ENCODE results near the gene CRISPLD2.
"Not testable (repeated sequence)": the region's sequence is repeated elsewhere in the genome, so short reads cannot be mapped to it uniquely, and the experiment has no call there.

The CRISPLD2 gene

GRCh38 chr16:84841787-84842300 is 22.1 kb downstream of the CRISPLD2 start:
- peak; percentile 11 for DNase-seq

GRCh38 chr16:84842516-84843148 is 22.8 kb downstream of the CRISPLD2 start:
- no peak for DNase-seq

- DNase-seq = no peak
These were observed 23.6 kb downstream of the CRISPLD2 start for GRCh38 chr16:84843149-84844048.

GRCh38 chr16:84844049-84844350 is 24.2 kb downstream of the CRISPLD2 start:
- no peak for DNase-seq

- no peak for DNase-seq
These were observed 25.0 kb downstream of the CRISPLD2 start for GRCh38 chr16:84844559-84845495.

- DNase-seq = no peak
These were observed 25.8 kb downstream of the CRISPLD2 start for GRCh38 chr16:84845496-84846002.

- DNase-seq = no peak
These were observed 28.0 kb downstream of the CRISPLD2 start for GRCh38 chr16:84847564-84848355.

- no peak for DNase-seq
These were observed 29.3 kb downstream of the CRISPLD2 start for GRCh38 chr16:84848986-84849634.

- DNase-seq = no peak
These were observed 30.0 kb downstream of the CRISPLD2 start for GRCh38 chr16:84849751-84850150.

GRCh38 chr16:84850714-84851113 is 30.9 kb downstream of the CRISPLD2 start:
- no peak for DNase-seq

- no peak for DNase-seq
These were observed 31.7 kb downstream of the CRISPLD2 start for GRCh38 chr16:84851192-84852127.

GRCh38 chr16:84853534-84853933 is 33.7 kb downstream of the CRISPLD2 start:
- DNase-seq = no peak

- no peak for DNase-seq
These were observed 35.0 kb downstream of the CRISPLD2 start for GRCh38 chr16:84854759-84855158.

- not testable (repeated sequence) for DNase-seq
These were observed 35.8 kb downstream of the CRISPLD2 start for GRCh38 chr16:84855435-84856202.

GRCh38 chr16:84856203-84856581 is 36.4 kb downstream of the CRISPLD2 start:
- not testable (repeated sequence) for DNase-seq

GRCh38 chr16:84856811-84857210 is 37.0 kb downstream of the CRISPLD2 start:
- DNase-seq = not testable (repeated sequence)

GRCh38 chr16:84859681-84860080 is 39.9 kb downstream of the CRISPLD2 start:
- no peak for DNase-seq

- DNase-seq = no peak
These were observed 40.6 kb downstream of the CRISPLD2 start for GRCh38 chr16:84860383-84860782.

- no peak for DNase-seq
These were observed 41.9 kb downstream of the CRISPLD2 start for GRCh38 chr16:84861671-84862070.
